Measurements from ENCODE around the gene TNS3. TPM values are rescaled to one million over a fixed set of nuclear protein-coding genes. Genes with fewer than 3 reads are reported as not detected.

The TNS3 gene
- total and polyA plus RNA-seq, 2 of the 13 experiments (the other 11 are each of a cell fraction or from before 2014, with no cell fraction given): 52.9 to 55.7 TPM

DNA sequence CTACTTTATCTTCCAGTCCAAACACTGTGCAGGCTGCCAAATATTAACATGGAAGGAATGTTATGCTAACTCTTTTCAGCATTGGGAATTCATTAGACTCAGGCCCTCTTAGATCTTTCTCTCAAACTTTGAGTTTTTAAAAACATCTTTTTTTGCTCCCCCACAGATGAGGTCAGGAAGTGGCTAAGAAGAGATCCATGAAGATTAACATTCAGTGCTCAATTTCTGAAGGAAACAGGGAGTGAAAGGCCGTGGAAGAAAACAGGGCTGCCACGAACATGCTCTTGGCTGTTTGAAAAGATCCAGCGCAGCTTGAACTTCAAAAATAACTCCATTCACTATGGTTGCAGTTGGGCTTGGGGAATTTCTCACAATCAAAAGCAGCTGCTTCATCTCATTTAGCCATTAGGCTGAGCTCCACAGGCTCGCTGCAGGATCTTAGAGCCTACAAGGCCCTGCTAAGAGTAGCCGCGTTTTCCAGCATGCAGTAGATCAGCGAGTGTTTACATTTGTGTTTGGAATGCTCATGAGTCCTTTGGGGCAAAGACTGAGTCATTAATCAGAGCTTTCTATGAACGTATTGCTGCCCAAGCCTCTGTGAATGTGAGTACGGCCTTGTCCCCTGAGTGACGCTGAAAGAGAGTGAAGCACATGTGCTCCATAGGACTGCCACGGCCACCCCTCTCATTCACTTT is 41.2 kb upstream of the TNS3 start (continued):
- TF ChIP-seq ZNF34 (CRISPR knock-in tag; IDR thresholded peaks at IDR 0.05; ENCODE audit: borderline replicate concordance) (no peak), ZNF256 (CRISPR knock-in tag; conservative IDR thresholded peaks at IDR 0.05) (0 out of 2 replicates have a peak, but pooled peaks have one; percentile 50), ZFP1 (CRISPR knock-in tag; IDR thresholded peaks at IDR 0.05) (peak; percentile 66), ZNF550 (CRISPR knock-in tag; IDR thresholded peaks at IDR 0.05; ENCODE audit: borderline replicate concordance) (no peak), NR3C1 (CRISPR knock-in tag; IDR thresholded peaks at IDR 0.05) (no peak), ZFP36L2 (CRISPR knock-in tag; IDR thresholded peaks at IDR 0.05) (no peak), EED (CRISPR knock-in tag; IDR thresholded peaks at IDR 0.05) (no peak), ZNF552 (CRISPR knock-in tag; IDR thresholded peaks at IDR 0.05; ENCODE audit: borderline replicate concordance) (no peak), PRPF4 (IDR thresholded peaks at IDR 0.05; ENCODE audit: low read depth, low read length, poor library complexity, severe bottlenecking) (no peak), TBX3 (IDR thresholded peaks at IDR 0.05; ENCODE audit: borderline replicate concordance) (no peak), CREB1 (IDR thresholded peaks at IDR 0.05) (no peak), CREB1 (CRISPR knock-in tag; IDR thresholded peaks at IDR 0.05) (peak; percentile 69), SIX4 (CRISPR knock-in tag; IDR thresholded peaks at IDR 0.05) (no peak)
- TF ChIP-seq, protein P1, sequence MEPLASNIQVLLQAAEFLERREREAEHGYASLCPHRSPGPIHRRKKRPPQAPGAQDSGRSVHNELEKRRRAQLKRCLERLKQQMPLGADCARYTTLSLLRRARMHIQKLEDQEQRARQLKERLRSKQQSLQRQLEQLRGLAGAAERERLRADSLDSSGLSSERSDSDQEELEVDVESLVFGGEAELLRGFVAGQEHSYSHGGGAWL (CRISPR knock-in tag; IDR thresholded peaks at IDR 0.05): no peak
- TF ChIP-seq, protein P2, sequence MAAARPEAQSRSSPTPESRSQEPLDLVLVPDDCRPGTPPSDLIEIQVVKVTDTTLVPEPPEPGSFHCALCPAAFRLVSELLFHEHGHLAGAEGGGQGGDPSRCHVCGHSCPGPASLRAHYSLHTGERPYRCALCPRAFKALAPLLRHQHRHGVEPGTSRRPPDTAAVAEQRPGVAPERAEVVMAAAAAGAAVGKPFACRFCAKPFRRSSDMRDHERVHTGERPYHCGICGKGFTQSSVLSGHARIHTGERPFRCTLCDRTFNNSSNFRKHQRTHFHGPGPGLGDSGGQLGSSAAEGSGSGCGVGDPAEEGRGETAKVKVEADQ (CRISPR knock-in tag; IDR thresholded peaks at IDR 0.05; ENCODE audit: borderline replicate concordance): no peak
- TF ChIP-seq, protein P3, sequence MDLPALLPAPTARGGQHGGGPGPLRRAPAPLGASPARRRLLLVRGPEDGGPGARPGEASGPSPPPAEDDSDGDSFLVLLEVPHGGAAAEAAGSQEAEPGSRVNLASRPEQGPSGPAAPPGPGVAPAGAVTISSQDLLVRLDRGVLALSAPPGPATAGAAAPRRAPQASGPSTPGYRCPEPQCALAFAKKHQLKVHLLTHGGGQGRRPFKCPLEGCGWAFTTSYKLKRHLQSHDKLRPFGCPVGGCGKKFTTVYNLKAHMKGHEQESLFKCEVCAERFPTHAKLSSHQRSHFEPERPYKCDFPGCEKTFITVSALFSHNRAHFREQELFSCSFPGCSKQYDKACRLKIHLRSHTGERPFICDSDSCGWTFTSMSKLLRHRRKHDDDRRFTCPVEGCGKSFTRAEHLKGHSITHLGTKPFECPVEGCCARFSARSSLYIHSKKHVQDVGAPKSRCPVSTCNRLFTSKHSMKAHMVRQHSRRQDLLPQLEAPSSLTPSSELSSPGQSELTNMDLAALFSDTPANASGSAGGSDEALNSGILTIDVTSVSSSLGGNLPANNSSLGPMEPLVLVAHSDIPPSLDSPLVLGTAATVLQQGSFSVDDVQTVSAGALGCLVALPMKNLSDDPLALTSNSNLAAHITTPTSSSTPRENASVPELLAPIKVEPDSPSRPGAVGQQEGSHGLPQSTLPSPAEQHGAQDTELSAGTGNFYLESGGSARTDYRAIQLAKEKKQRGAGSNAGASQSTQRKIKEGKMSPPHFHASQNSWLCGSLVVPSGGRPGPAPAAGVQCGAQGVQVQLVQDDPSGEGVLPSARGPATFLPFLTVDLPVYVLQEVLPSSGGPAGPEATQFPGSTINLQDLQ (CRISPR knock-in tag; IDR thresholded peaks at IDR 0.05): no peak
- TF ChIP-seq, protein P4, sequence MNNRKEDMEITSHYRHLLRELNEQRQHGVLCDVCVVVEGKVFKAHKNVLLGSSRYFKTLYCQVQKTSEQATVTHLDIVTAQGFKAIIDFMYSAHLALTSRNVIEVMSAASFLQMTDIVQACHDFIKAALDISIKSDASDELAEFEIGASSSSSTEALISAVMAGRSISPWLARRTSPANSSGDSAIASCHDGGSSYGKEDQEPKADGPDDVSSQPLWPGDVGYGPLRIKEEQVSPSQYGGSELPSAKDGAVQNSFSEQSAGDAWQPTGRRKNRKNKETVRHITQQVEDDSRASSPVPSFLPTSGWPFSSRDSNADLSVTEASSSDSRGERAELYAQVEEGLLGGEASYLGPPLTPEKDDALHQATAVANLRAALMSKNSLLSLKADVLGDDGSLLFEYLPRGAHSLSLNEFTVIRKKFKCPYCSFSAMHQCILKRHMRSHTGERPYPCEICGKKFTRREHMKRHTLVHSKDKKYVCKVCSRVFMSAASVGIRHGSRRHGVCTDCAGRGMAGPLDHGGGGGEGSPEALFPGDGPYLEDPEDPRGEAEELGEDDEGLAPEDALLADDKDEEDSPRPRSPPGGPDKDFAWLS (CRISPR knock-in tag; IDR thresholded peaks at IDR 0.05; ENCODE audit: borderline replicate concordance): no peak
- TF ChIP-seq, protein P5, sequence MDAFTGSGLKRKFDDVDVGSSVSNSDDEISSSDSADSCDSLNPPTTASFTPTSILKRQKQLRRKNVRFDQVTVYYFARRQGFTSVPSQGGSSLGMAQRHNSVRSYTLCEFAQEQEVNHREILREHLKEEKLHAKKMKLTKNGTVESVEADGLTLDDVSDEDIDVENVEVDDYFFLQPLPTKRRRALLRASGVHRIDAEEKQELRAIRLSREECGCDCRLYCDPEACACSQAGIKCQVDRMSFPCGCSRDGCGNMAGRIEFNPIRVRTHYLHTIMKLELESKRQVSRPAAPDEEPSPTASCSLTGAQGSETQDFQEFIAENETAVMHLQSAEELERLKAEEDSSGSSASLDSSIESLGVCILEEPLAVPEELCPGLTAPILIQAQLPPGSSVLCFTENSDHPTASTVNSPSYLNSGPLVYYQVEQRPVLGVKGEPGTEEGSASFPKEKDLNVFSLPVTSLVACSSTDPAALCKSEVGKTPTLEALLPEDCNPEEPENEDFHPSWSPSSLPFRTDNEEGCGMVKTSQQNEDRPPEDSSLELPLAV (CRISPR knock-in tag; conservative IDR thresholded peaks at IDR 0.05; ENCODE audit: low read depth): no peak
- TF ChIP-seq, protein P6, sequence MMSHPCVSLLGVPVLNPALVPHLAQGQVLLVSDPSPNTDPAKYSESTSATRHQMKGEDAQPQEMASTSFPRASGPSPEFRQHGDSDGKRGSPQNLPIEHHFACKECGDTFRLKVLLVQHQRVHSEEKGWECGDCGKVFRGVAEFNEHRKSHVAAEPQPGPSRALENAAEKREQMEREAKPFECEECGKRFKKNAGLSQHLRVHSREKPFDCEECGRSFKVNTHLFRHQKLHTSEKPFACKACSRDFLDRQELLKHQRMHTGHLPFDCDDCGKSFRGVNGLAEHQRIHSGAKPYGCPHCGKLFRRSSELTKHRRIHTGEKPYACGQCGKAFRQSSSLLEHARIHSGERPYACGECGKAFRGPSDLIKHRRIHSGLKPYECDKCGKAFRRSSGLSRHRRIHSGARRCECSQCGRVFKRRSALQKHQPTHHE (CRISPR knock-in tag; IDR thresholded peaks at IDR 0.05; ENCODE audit: borderline replicate concordance): no peak
- TF ChIP-seq, protein P7, sequence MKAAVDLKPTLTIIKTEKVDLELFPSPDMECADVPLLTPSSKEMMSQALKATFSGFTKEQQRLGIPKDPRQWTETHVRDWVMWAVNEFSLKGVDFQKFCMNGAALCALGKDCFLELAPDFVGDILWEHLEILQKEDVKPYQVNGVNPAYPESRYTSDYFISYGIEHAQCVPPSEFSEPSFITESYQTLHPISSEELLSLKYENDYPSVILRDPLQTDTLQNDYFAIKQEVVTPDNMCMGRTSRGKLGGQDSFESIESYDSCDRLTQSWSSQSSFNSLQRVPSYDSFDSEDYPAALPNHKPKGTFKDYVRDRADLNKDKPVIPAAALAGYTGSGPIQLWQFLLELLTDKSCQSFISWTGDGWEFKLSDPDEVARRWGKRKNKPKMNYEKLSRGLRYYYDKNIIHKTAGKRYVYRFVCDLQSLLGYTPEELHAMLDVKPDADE (CRISPR knock-in tag; IDR thresholded peaks at IDR 0.05): no peak

All from HepG2 (cell line).